ENCODE data around the gene TMCC1. TPM values are rescaled to one million over a fixed set of nuclear protein-coding genes. Genes with fewer than 3 reads are reported as not detected.
A peak's percentile ranks its signal among the peaks of the same experiment; 100 is the strongest.
"Not testable (repeated sequence)": the region's sequence is repeated elsewhere in the genome, so short reads cannot be mapped to it uniquely, and the experiment has no call there.

Gene TMCC1
- total RNA-seq, 1 experiment from 2014 or later: 8.1 TPM

DNA sequence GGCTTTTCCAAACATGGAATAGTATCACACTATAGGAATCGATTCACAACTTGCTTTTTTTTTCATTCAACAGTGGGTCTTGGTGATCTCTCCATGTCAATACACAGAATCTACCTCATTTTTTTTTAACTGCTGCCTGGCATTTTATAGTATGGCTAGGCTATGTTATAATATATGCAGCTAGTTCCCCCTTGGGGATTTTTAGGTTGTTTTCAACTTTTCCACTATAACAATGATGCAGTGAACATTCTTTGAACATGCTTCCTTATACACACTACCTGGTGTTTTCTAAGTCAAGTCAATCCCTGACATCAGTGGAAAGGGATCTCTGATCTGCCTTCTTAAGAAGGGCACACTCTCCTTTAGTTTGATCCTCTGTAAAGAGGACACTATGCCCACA lies 240.5 kb downstream of the TMCC1 start:
- no peak for DNase-seq (ENCODE audit: low spot score)

DNA sequence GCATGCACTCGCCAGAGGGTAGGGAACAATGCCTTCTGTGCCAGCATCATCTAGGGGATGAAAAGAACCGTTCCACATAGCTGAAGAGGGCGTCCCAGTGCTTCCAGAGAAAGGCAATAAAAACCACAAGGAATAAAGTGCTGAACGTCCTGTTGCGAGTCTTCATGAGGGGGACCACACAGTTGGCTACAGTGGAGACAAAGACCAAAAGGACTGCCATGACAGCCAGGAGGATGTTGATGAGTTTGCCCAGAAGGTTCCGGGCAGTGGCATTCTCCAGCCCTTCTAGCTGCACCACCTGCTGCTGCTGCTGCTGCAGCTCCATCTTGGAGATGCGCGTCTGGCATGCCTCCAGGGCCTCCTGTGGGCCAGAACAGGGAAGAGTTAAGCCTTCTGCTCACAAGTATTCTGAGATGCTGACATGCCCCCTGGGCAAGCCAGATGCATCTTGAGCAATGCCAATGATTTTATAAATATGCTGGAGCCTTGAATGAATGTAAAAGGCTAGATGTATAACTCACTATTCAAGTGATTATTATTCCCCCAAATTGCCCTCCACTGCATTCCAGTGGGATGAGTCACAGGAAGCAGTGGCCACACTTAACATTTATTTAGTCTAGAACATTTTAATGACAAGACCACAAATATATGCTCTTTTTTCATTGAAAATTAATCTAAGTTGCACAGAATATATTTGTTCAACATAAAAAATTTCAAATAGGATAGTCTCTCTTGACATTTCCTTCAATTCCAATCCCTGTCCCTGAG lies 241.9 kb downstream of the TMCC1 start:
- peak; percentile 49 for DNase-seq (ENCODE audit: low spot score)

DNA sequence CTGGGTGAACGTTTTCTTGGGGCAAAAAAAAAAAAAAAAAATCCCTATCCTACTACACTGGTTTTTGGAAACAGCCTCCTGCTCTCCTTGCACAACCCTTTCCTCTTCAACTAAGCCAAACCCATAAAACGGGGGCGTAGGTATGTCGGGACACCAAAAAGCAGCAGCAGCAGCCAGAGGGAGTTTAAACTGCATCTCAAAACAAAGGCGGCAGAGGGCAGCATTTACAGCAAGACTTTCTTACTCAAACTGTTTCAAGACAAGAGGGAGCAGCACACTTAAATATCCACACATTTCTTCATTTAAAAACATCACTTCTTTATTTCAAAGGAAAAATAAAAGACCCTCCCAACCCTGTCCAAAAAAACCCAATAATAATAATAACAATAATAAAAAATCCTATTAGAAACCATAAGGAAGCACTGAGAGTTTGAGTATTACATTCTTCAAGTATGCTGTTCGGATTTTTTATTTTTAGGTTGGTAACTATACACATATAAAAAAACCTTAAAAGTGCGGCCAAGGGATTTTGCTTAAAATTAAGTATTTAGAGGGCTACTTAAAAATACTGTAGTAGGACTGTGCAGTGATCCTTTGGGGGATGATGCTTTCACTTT lies 243.1 kb downstream of the TMCC1 start:
- peak; percentile 82 for DNase-seq (ENCODE audit: low spot score)

DNA sequence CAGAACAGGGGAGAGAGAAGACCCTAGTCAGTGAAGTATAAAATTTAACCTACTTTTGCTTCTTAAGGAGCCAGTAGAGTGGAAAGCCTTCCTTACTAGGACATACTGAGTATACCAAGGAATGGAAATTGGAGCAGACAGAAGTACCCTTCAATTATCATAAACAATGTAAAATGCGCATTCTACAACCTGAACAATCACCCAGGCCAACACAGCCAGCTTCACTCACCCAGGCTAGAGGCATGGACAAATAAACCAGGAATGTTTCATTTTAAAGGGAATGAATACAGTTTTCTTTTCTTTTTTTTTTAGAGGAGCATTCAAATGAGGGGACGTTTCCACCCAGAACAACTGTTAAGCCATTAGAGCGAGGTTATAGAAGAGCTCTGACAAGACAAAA lies 245.1 kb downstream of the TMCC1 start:
- DNase-seq (ENCODE audit: low spot score): no peak

DNA sequence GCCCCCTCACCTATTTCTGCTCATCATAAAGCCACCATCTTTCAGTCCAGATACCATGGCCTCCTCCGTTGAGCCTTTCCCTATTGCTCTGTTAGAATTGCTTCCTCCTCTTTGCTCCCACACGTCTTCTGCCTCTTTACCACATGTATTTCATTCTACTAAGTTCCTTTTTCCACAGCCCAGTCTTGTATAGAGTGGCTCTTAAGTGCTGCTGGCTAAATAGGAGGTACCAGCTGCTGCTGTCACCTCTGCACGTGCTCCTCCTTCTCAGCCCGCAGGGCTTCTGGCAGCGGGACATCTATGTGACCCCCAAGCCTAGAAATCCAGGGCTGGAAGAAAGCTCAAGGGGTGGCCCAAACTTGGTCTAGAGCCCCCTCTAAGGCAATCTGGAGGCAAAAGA lies 248.2 kb downstream of the TMCC1 start:
- DNase-seq (ENCODE audit: low spot score): no peak

DNA sequence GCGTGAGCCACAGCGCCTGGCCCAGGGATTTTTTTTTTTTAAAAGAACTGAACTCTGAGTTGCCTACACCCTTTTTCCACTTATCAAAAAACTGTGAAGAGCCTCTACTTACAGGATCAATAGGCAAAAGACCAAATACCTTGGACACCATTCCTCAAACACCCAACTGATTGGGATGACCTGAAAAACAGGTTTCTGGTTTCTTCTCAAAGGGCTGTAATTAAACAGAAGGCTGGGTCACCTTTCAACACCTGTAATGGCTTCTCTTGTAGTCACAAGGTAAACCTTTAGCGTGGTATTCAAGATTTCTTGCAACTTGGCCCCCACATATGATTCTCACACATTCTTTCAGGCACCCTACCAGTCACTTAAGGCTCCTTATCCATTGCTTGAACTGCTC lies 248.7 kb downstream of the TMCC1 start:
- DNase-seq (ENCODE audit: low spot score): peak; percentile 72

DNA sequence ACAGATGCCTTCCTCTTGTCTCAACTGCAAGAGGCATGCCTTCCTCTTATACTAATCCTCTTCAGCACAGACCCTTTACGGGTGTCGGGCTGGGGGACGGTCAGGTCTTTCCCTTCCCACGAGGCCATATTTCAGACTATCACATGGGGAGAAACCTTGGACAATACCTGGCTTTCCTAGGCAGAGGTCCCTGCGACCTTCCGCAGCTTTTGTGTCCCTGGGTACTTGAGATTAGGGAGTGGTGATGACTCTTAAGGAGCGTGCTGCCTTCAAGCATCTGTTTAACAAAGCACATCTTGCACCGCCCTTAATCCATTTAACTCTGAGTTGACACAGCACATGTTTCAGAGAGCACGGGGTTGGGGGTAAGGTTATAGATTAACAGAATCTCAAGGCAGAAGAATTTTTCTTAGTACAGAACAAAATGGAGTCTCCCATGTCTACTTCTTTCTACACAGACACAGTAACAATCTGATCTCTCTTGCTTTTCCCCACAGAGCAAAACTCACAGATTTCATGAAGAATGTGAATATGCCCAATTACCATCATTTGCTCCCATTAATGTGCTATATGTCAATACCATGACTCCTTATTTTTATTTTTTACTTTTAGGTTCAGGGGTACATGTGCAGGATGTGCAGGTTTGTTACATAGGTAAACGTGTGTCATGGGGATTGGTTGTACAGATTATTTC lies 251.8 kb downstream of the TMCC1 start:
- peak; percentile 13 for DNase-seq (ENCODE audit: low spot score)

DNA sequence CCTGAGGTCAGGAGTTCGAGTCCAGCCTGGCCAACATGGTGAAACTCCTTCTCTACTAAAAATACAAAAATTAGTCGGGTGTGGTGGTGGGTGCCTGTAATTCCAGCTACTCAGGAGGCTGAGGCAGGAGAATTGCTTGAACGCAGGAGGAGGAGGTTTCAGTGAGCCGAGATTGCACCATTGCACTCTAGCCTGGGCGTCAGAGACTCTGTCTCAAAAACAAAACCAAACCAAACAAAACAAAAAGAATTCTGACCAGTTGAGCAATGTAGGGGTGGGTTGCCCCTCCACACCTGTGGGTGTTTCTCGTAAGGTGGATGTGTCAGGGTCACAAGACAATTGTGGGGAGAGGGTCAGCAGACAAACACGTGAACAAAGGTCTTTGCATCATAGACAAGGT lies 252.5 kb downstream of the TMCC1 start:
- not testable (repeated sequence) for DNase-seq (ENCODE audit: low spot score)

DNA sequence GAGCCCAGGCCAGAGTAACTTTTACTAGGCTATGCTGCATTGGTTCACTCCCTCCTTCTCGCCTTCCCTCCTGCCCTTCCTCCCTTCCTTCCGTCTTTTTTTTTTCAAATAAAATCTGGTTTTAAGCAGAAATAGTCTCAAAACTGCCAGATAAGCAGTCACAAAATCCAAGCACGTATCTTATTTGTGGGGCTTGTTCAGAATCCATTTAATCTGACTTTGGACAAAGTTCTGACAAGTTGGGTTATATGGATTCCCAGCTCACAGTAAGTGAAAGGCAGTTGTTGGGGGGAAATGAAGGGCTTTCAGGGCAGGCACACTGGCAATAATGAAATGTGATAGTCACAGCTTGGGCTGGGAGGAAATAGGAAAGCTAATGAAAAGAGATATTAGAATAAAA lies 255.0 kb downstream of the TMCC1 start:
- DNase-seq (ENCODE audit: low spot score): no peak

DNA sequence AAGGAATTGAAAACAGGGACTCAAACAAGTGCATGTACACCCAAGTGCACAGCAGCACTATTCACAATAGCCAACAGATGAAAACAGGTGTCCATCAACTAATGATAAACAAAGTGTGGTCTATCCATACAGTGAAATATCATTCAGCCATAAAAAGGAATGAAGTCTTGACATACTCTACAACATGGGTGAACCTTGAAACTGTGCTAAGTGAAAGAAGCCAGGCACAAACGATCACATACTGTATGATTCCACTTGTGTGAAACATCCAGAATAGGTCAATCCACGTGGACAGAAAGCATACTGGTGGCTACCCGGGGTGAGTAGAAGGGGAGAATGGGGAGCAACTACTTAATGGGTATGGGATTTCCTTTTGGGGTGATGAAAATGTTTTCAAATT lies 257.4 kb downstream of the TMCC1 start:
- DNase-seq (ENCODE audit: low spot score): no peak

DNA sequence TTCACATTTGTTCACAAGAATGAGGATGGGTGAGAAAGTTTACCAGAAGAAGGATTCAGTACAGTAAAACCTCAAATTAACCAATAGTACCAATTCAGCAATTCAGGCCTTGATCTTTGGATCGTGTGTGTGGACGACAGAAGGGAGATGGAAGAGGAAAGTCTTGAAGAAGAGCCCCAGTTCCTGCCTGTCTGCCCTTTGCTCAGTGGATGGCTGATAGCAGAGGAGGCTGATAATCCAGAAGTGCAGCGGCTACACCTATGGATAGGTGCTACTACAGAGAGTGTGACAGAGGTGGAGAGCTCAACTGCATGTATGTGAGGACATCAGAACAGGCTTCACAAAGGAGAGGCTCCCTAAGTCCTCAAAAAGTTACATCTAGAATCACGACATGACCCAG lies 257.9 kb downstream of the TMCC1 start:
- no peak for DNase-seq (ENCODE audit: low spot score)

DNA sequence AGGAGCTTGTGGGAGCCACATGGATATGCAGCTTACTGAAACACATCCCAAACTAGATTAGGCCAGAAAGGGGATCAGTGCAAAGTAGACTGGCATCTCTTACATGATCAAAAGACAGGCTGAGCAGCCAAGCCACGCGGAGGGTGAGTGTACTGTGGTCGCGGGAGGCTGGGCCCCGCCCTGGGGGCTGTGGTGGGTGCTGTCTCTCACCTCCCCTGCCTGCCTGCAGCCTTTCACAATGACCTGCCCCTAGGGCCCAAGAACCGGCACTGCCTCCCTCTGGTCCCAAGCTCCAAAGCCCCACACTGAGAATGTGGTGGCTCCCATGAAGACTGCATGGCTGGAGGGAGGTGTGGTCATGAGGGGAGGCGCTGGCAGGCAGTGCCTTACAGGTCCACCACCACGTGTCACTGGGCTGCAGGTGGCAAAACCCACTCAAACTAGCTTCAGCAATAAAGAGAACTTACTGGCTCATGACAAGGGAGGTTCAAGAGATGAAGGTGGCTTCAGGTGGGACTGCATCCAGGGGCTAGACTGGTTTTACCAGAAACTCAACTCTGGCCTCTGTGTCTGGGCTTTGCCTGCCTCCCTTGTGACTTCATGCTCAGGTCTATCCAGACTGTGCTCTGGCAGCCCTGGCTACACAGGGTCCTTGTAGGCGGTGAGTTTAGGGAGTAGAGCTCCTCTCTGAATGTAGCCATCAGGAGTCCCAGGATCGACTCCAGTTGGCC lies 259.6 kb downstream of the TMCC1 start:
- no peak for DNase-seq (ENCODE audit: low spot score)

DNA sequence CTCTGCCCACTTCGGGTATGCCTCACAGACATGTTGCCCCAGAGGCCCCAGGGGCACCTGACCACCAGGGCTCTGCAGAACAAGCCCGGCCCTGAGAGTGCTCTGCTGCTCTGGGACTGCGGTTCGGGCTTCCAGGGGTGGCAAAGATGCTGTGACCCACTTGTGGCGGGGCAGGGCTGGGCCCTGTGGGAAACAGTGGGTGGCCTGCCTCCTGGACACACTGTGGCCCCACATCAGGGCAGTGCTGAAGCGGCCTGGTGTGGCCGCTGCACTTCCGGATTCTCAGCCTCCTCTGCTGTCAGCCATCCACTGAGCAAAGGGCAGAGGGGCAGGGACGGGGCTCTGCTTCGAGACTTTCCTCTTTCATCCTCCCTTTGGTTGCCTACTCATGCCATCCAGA lies 260.5 kb downstream of the TMCC1 start:
- no peak for DNase-seq (ENCODE audit: low spot score)

DNA sequence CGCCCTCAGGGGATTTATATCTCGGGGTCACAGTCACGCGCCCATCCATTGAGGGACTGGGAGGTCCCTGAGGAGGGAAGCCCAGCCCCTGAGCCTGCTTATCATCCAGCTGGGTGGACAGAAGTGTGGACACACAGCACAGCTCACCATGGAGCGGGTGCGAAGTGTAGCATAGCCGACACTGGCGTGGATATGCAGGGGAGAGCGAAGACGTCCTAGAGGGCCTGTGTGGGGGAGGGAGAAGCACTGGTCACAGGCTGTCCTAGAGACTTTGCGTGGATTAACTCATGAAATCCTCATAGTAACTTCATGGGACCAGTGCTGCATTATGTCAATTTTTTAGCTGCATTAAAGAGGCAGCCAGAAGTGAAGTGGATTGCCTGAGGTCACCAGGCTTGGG lies 261.0 kb downstream of the TMCC1 start:
- DNase-seq (ENCODE audit: low spot score): no peak

DNA sequence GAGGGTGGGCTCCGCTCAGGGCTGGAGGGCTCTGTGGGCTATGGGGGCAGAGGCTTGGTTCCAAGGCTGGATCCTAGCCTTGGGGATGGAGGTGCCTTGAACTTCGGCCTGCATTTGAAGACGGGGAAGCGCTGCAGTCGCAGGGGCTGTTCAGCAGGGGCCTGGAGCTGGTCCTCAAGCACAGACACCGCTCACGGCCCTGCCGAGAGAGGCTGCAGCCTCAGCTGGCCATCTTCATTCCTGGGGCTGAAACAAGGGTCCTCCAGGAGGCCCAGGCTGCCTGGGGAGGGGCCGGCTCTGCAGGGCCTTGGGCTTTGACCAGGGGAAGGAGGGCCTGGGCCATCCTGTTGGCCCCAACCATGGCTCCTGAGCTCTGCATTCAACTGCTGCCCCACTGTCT lies 261.5 kb downstream of the TMCC1 start:
- no peak for DNase-seq (ENCODE audit: low spot score)

DNA sequence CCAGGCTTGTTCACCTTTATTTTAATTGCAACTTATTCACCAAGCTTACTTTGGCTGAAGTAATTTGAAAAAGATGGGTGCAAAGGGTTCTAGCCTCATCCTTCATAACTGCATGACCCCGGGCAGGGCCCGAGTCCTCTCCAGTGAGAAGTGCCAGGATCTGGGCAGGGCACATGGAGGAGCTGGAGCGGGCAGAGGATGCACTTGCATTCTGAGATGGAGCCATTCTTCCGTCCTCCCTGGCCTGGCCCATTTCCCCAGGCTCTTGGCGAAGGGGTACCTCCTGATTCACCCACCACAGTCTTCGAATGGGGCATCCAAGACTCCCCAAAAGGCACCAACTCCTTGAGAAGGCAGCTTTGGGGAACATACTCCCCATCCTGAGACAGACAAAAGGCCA lies 264.5 kb downstream of the TMCC1 start:
- no peak for DNase-seq (ENCODE audit: low spot score)

DNA sequence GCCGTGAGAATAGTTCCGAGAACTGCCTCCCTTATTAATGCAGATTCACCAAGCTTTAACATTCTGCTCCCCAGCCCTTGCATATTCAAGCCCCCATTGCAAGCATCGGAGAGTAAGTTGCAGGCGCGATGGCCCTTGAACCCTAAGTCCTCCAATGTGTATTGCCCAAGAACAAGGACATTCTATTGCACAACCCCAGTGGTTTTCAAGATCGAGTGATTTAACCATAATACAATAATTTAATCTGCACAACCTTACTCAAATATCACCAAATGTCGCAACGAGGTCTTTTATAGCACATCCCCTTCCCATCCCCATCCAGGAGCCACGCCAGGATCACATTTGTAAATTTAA lies 265.4 kb downstream of the TMCC1 start:
- no peak for DNase-seq (ENCODE audit: low spot score)

DNA sequence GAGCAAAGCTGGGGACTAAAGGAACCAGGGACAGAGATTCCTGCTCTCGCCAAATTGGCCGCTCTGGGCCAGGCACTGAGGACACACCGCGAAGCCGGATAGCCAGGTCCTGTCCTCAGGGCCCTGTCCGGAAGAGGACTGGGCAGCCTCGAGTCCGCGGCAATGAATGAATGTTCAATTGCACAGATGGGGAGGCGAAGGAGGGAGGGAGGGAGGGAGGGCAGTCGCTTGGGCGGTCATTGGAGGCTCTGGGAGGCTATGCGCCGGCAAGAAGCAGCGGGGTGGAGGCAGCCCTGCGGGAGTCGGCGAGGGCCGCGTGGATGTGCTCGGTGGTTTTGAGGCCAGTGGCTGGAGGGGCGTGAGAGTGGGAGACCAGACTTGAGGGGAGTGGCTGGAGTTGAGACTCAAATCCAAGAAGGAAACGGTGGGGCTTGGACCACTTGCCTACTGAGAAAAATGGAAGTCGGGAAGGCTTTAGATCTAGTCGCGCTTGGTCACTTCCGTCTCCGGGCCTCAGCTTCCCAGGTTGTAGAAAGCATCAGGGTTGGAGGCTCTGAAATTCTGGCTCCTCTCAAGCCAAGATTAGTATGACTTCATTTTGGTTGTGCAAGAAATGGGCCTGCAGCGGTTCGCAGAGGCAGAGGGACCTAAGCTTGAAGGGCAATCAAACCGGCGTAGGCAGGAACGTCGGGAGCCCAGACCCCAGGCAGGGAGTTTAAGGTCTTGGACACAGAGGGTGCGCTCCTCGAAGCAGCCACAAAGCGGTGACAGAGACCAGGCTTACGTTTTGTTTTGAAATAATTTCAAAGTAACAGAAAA lies 266.0 kb downstream of the TMCC1 start:
- DNase-seq (ENCODE audit: low spot score): peak; percentile 93

DNA sequence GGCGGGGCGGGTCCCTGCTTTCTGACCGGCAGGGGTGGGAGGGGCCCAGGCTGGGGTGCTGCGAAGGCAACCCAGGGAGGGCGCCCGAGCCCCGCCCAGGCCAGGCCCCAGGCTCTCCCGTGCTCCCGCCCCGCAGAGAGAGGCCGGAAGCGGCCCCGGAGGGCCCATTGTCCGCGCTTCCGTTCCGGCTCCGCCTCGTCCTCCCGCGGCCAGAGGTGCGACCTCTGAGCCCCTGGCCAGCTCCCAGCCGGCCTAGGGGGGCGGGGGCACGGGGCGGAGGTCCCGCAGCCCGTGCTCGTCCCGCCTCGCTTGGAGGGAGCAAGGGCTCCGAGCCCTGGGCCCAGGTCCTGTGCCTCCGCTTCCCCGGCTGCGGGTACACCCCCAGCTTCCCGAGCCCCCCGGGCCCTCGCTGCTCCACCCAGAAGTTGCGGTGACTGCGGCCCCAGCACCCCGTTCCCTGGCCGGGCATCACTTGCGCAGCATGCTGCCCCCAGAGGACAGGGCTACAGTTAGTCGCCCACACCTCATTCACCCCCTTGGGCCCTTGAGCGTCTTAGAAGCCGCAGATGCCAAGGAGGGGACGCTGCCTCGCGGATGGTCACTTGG lies 266.7 kb downstream of the TMCC1 start:
- no peak for DNase-seq (ENCODE audit: low spot score)

DNA sequence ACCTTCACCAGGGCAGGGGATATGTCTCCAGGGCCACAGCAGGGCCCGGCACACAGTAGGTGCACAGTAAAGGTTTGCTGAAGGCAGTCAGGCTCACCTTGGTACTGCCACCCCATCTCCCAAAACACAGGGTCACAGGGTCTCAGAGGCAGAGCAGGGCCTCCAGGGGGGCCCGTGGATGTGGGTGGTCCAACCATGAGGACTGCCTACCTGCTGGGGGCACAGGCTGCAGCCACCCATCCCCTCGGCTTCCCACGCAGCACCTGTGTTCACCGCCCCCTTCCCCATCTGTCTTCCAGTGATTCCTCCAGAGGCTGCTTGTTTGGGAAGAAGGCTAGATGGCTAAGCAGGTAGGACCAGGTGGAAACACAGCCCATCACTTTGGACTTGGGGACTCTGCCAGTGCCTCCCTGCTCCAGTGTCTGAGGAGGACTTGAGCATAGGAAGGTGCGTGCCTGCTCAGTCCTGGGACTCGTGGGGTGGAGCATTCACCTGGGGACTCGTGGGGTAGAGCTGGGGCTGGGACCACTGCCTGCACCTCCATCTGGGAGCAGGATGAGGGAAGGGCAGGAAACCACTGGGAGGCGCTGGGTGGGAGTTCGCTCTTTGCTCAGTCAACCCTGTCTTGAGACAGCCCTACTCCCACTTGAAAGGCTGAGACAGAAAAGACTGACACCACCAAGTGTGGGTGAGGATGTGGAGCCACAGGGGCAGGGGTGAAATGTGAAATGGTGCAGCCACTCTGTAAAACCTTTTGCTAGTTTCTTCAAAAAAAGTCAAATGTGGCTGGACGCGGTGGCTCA lies 268.2 kb downstream of the TMCC1 start:
- DNase-seq (ENCODE audit: low spot score): no peak
